ENCODE data around the gene CCND1. TPM values are rescaled to one million over a fixed set of nuclear protein-coding genes. Genes with fewer than 3 reads are reported as not detected.

CCND1 gene
- total RNA-seq, 1 donor from 2014 or later, result 44.9 TPM

Other genes starting within 250 kb of the CCND1 start
- gene LINC01488, start 159.5 kb upstream of the CCND1 start, total RNA-seq, result not detected
- gene LTO1, start 34.2 kb downstream of the CCND1 start, total RNA-seq, result 7.8 TPM
- not detected for gene FGF19, start 62.9 kb downstream of the CCND1 start, total RNA-seq
- gene FGF4, start 134.2 kb downstream of the CCND1 start, total RNA-seq, result 1.6 TPM
- gene FGF3, start 178.3 kb downstream of the CCND1 start, total RNA-seq, result not detected

All from skeletal muscle tissue (tissue), 1 donor.